ENCODE results near the gene ATP9B.

GRCh38 chr18:79258447-79258846 is 189.3 kb downstream of the ATP9B start:
- TF ChIP-seq POLR2A (IDR thresholded peaks at IDR 0.05; ENCODE audit: low read depth, low read length), result no peak
- no peak for TF ChIP-seq POLR2AphosphoS5 (IDR thresholded peaks at IDR 0.05; ENCODE audit: low read depth, low read length)
- no peak for TF ChIP-seq TAF1 (IDR thresholded peaks at IDR 0.05; ENCODE audit: low read depth, low read length)

Data from GM12891 (cell line).